ENCODE results near the gene ITGA4.

DNA sequence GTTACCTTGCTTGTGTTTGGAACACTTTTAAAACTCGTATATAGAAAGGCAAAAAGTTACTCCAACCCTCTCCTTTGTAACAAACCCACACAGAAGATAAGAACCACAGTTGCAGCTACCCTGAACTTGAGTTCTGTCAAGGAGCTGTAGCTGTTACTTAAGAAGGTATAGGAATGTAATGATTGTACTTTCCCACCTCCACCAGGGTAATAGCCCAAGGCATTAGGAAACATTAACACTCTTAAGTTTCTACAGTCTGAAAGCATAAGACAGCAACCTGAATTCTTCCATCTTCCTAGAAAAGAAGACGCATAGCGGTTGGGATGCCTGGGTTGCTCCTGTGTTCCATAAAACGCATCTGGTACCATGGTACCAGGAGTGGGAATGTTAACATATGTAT, 43.0 kb downstream of the ITGA4 start:
- TF ChIP-seq, protein P1, sequence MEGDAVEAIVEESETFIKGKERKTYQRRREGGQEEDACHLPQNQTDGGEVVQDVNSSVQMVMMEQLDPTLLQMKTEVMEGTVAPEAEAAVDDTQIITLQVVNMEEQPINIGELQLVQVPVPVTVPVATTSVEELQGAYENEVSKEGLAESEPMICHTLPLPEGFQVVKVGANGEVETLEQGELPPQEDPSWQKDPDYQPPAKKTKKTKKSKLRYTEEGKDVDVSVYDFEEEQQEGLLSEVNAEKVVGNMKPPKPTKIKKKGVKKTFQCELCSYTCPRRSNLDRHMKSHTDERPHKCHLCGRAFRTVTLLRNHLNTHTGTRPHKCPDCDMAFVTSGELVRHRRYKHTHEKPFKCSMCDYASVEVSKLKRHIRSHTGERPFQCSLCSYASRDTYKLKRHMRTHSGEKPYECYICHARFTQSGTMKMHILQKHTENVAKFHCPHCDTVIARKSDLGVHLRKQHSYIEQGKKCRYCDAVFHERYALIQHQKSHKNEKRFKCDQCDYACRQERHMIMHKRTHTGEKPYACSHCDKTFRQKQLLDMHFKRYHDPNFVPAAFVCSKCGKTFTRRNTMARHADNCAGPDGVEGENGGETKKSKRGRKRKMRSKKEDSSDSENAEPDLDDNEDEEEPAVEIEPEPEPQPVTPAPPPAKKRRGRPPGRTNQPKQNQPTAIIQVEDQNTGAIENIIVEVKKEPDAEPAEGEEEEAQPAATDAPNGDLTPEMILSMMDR (conservative IDR thresholded peaks at IDR 0.05 in 1 of 2, IDR thresholded peaks at IDR 0.05 in 1 of 2; ENCODE audit: extremely low read depth in 1 of 2, insufficient read depth in 1 of 2, low read depth in 1 of 2, low read length in 2 of 2) = no peak
- no peak for TF ChIP-seq EZH2 (IDR thresholded peaks at IDR 0.05; ENCODE audit: borderline replicate concordance, low read length)
